ENCODE measurements around the gene GSTCD.
"Not testable (repeated sequence)": the region's sequence is repeated elsewhere in the genome, so short reads cannot be mapped to it uniquely, and the experiment has no call there.

DNA sequence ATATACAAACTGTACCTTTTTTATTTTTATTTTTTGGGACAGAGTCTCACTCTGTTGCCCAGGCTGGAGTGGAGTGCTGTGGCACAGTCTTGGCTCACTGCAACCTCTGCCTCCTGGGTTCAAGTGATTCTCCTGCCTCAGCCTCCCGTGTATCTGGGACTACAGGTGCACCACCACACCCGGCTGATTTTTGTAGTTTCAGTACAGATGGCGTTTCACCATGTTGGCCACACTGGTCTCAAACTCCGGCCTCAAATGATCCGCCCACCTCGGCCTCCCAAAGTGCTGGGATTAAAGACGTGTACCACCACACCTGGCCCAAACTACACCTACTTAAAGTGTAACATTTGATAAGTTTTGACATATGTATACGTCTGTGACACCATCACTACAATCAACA lies 12.8 kb upstream of the GSTCD start:
- TF ChIP-seq ZNF70 (CRISPR knock-in tag; IDR thresholded peaks at IDR 0.05); ZFP30 (CRISPR knock-in tag; IDR thresholded peaks at IDR 0.05); ZNF565 (CRISPR knock-in tag; conservative IDR thresholded peaks at IDR 0.05; ENCODE audit: low read depth): not testable (repeated sequence)
- TF ChIP-seq, protein P1, sequence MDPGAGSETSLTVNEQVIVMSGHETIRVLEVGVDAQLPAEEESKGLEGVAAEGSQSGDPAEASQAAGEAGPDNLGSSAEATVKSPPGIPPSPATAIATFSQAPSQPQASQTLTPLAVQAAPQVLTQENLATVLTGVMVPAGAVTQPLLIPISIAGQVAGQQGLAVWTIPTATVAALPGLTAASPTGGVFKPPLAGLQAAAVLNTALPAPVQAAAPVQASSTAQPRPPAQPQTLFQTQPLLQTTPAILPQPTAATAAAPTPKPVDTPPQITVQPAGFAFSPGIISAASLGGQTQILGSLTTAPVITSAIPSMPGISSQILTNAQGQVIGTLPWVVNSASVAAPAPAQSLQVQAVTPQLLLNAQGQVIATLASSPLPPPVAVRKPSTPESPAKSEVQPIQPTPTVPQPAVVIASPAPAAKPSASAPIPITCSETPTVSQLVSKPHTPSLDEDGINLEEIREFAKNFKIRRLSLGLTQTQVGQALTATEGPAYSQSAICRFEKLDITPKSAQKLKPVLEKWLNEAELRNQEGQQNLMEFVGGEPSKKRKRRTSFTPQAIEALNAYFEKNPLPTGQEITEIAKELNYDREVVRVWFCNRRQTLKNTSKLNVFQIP (CRISPR knock-in tag; IDR thresholded peaks at IDR 0.05; ENCODE audit: borderline replicate concordance, low read depth) = not testable (repeated sequence)

Measured in SK-N-SH treated with all-trans-retinoic acid at 6 μM for 48 hours (cell line).